Fibroblast of the conjunctiva (primary cell): Measurements from ENCODE around the gene SLC13A2.
"Not testable (repeated sequence)": the region's sequence is repeated elsewhere in the genome, so short reads cannot be mapped to it uniquely, and the experiment has no call there.

Experiments used
- DNase-seq: peaks from one replicate; pipeline ENCODE4 v3.0.0-alpha.2; 2010; ENCODE audit warnings: low read depth

Gene SLC13A2

GRCh38 chr17:28518132-28518531, 44.7 kb downstream of the SLC13A2 start:
- no peak for DNase-seq

- DNase-seq, result no peak
These were observed 45.1 kb downstream of the SLC13A2 start for GRCh38 chr17:28518578-28518977.

DNA sequence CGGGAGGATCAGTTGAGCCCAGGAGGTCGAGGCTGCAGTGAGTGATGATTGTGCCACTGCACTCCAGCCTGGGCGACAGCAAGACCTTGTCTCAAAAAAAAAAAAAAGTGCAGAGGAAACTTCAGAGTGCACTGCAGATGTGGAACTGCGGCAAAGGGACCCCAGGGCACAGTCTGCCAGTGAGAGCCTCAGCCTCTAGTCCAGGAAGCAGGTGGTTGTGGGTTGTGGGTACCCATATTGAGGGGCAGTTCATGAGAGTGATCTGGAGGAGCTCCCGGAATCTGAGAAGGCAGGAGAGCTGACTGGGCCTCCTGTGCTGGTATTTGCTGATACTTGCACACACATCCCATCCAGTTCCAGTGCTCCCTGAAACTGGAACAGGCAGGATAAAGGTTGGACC, 45.8 kb downstream of the SLC13A2 start:
- no peak for DNase-seq

DNA sequence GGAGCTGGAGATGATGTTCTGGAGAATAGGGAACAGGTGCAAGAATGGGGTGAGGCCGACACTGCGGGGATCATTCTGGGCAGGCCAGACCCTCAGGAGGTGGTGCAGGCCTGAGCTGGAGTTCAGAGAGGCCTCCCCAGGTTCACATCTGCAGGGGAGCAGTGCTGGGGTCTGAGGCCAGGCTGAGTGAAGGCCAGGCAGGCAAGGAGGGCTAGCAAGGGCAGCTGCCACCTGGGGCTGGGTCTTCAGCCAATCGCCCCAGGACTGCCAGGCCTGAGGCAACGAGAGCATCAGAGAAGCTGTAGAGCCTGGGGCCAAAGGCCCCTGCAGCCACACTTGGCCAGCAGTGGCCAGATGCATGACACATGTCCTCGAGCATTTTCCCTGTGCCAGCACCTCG, 47.2 kb downstream of the SLC13A2 start:
- no peak for DNase-seq

- no peak for DNase-seq
These were observed 48.1 kb downstream of the SLC13A2 start for GRCh38 chr17:28521311-28522085.

DNA sequence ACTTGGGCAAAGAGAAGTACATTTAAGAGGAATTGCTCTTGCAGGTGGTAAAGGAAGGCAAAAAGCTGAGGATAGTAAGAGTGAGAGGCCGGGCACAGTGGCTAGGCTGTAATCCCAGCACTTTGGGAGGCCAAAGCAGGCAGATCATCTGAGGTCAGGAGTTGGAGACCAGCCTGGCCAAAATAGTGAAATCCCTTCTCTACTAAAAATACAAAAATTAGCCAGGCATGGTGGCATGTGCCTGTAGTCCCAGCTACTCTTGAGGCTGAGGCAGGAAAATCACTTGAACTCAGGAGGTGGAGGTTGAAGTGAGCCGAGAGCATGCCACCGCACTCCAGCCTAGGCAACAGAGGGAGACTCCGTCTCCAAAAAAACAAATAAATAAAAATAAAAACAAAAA, 48.8 kb downstream of the SLC13A2 start:
- DNase-seq, result not testable (repeated sequence)

- DNase-seq, result no peak
These were observed 49.7 kb downstream of the SLC13A2 start for GRCh38 chr17:28523186-28523585.

DNA sequence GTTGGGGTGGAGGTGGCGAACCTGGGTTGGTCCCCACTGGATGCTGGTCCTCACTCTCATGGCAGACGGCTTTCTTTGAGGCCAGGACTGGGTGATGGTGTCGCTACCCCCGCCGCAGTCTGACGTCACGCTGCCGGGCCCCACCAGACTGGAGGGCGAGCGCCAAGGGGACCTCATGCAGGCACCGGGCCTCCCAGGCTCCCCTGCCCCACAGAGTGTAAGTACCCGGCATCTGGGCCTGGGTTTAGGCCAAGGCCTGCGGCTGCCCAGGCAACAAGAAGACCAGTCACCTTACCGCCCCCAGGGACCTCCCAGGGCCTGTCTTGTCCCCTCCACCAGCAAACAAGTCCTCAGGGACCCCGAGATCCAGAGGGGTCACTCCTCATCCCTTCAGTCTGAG, 50.4 kb downstream of the SLC13A2 start:
- DNase-seq, result no peak

GRCh38 chr17:28524476-28525424, 51.3 kb downstream of the SLC13A2 start:
- DNase-seq, result no peak

DNA sequence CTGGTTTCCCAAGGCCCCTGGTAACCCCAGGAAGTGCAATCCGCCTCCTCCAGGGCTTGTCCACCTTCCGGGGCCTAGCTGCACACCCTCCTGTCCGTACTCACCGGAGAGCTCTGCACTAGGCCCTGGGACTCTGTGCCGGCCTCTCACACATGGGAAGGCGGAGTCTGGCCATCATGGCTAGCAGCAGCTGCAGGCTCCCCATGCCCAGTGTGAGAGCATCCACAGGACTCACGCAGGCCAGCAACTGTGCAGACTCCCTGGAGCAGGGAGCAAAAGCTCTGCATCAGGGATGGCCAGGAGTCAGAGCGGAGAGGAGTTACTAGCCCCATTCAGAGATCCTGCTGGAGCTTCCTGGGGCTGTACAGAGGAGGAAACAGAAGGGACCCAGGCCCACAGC, 52.9 kb downstream of the SLC13A2 start:
- no peak for DNase-seq

DNA sequence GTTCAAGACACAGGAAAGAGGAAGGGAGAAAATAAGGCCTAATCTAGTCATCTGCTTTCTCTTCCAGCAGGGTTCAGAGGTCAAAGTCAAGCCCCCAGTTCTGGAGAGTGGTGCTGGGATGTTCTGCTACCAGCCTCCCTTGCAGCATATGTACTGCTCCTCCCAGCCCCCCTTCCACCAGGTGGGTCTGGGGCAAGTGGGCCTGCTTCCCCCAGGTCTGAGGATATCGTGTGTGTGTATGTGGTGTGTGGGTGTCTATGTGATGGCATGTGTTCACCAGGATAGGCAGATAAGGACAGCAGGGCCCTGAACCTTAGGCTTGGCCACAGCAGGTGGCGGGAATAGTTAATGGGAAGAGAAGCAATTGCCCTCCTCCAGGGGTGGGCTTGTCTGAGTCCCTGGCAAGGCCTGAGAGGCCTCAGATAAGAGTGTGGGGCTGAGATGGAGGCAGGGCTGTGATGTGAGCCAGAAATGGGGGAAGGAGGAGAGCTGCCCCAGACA, 53.8 kb downstream of the SLC13A2 start:
- no peak for DNase-seq

- DNase-seq, result no peak
These were observed 54.4 kb downstream of the SLC13A2 start for GRCh38 chr17:28527859-28528258.

- no peak for DNase-seq
These were observed 55.0 kb downstream of the SLC13A2 start for GRCh38 chr17:28528327-28529012.

DNA sequence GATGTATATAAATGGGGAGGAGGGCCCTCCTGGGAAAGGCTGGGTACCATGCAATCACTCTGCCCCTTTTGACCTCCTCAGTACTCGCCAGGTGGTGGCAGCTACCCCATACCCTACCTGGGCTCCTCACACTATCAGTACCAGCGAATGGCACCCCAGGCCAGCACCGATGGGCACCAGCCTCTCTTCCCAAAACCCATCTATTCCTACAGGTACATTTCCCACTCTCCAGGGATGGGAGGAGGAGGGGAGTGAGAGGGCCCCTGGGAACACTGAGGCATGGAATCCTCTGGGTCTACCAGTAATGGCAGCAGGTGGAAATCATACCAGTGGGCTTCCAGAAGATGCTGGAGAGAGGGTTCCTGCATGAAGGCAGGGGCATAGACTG, 55.6 kb downstream of the SLC13A2 start:
- DNase-seq, result no peak

GRCh38 chr17:28530250-28530649, 56.8 kb downstream of the SLC13A2 start:
- no peak for DNase-seq

- DNase-seq, result no peak
These were observed 57.5 kb downstream of the SLC13A2 start for GRCh38 chr17:28530926-28531325.

- DNase-seq, result no peak
These were observed 58.9 kb downstream of the SLC13A2 start for GRCh38 chr17:28532050-28532960.

DNA sequence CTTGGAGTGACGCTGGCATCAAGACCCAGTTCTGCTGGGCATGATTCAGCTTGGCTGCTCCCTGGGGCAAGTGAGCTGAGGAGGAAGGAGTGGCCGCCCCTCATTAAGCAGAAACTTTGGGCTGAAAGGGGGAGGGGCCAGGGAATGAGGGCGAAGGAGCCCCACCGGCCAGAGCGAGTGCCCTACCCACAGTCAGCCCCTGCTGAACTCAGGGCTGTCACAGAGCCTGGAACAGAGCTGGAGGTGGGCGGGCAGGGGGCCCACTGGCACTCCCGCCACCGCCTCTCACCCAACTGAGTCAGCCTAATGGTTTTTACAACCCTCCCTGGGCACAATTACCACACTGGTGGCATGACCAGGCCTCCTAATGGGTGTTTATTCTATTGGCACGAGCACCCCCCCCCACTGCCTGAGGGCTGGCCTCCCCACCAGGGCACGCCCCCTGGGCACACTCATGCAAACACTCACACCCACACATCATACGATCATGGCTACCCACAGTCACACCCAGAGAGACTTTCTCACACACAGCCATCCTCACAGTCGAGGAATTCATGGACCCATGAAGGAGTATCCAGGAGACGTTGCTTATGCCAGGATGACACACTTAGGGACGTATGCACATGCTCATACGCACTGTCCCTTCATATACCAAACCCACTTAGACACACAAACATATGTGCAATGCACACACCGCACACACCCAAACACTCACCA, 59.8 kb downstream of the SLC13A2 start:
- no peak for DNase-seq

- DNase-seq, result no peak
These were observed 61.4 kb downstream of the SLC13A2 start for GRCh38 chr17:28534740-28535375.
